Upper lobe of right lung (tissue), 1 donor: ENCODE results near the gene ANKRD44. TPM values are rescaled to one million over a fixed set of nuclear protein-coding genes. Genes with fewer than 3 reads are reported as not detected.

ENCODE experiments used
- ATAC-seq: fragments of 200-7000 bp; cut with Tn5 transposase; one replicate; pipeline ENCODE4 v1.9.1; 2020; ENCODE audit warnings: mild to moderate bottlenecking, moderate library complexity
- DNase-seq: peaks from one replicate; pipeline ENCODE4 v3.0.0-alpha.2; 2020
- H3K27ac ChIP-seq: fragments of 200-600 bp; one replicate; pipeline ENCODE4 v1.8.0; 2022
- H3K27me3 ChIP-seq: fragments of 200-600 bp; one replicate; pipeline ENCODE4 v1.8.0; 2022; ENCODE audit warnings: mild to moderate bottlenecking
- H3K36me3 ChIP-seq: fragments of 200-600 bp; one replicate; pipeline ENCODE4 v1.8.0; 2022
- H3K4me1 ChIP-seq: fragments of 200-600 bp; one replicate; pipeline ENCODE4 v1.8.0; 2022
- H3K4me3 ChIP-seq: fragments of 200-600 bp; one replicate; pipeline ENCODE4 v1.8.0; 2022; ENCODE audit warnings: mild to moderate bottlenecking
- H3K9me3 ChIP-seq: fragments of 200-600 bp; one replicate; pipeline ENCODE4 v1.8.0; 2022
- CTCF ChIP-seq: fragments of 200-600 bp; IDR thresholded peaks from one replicate; pipeline ENCODE4 v1.8.0; 2022; ENCODE audit warnings: antibody characterized with exemption
- intact Hi-C: fragments of 100-400 bp; cut with DNase I; formaldehyde crosslinking; loops from one replicate; pipeline ENCODE4 v1.11.0; 2022
- total RNA-seq: library from RNA; stranded (reverse); fragmentation: NEBNext Ultra II Directional; extraction: Animal tissue kit (Norgen Biotek cat#: 25700); gene quantifications from one replicate; pipeline ENCODE4 v1.2.1, GENCODE V29; 2021
- donor health status: DM: no; HTN: yes; CAD: no; lungs with severe emphysema.

Gene ANKRD44
- total RNA-seq, 1 donor from 2014 or later: 51.4 TPM

DNA sequence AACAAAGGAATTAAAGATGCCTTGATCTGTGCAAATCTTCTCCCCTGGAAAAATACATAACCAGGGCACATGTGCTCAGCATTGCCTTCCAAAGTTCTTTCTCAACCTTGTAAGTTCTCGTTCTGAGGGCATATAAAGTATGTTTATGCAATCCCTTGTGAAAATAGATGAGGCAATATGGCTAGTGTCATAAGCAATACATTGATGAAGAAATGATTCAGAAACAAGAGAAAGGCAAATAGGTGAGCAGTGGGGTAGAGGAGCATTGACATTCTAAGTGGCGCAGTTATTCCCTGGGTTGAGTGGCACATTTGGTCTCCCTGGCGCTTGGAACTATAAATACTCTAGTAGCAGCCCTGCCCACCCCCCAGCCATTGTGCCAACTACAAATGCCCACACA is 326.6 kb downstream of the ANKRD44 start:
- DNase-seq: no peak
- Histone ChIP-seq H3K27ac (no peak overlapping the region), H3K36me3 (no peaks in the 10 kb centered on the region), H3K4me1 (peaks cover 14% of the 10 kb centered on the region), H3K9me3 (no peaks in the 10 kb centered on the region), H3K27me3 (no peaks in the 10 kb centered on the region), H3K4me3 (no peak overlapping the region)
- no peak for TF ChIP-seq CTCF
- peak; percentile 71 for ATAC-seq
- intact Hi-C loops: no loop called here

DNA sequence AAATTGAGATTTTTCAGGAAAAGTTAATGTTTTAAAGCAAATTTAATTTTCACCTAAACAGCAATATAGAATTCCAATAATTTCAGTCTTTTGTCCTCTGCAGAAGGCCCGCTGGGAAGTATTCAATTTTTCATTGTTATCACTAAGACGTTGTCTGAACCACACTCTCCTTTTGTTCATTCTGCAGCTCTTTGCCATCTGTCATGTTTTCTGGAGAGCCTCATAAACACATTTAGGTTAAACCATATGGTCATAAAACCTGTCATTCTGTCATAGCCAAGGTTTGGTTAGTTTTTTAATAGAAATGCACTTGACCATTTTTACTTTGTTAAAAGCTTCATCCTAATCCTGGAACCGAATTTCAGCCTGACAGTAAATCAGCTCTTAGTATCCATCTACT is 330.1 kb downstream of the ANKRD44 start:
- no peaks in the 10 kb centered on the region for H3K27me3 ChIP-seq
- H3K36me3 ChIP-seq: no peaks in the 10 kb centered on the region
- H3K9me3 ChIP-seq: no peaks in the 10 kb centered on the region
- TF ChIP-seq CTCF: no peak
- ATAC-seq: no peak
- intact Hi-C loops: no loop called here
- H3K27ac ChIP-seq: no peak overlapping the region
- no peak for DNase-seq
- H3K4me1 ChIP-seq: no peaks in the 10 kb centered on the region
- H3K4me3 ChIP-seq: no peak overlapping the region

DNA sequence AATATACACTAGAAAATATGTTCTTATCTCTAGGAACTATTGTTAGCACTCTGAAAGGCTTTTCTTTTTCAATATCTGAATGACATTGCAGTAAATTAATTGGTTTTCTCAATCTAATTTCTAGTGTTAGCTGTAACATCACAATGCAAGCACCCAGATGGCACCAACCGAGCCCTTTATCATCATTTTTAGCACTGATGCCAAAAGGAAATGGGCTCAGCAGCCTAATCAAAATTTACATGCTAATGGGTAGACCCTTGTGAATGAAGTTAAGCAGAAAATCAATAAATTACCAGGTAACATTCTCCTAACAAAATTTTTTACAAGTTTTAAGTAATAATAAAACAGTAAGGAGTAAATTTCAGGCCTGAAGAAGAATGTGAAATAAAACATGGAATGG is 330.6 kb downstream of the ANKRD44 start:
- H3K4me3 ChIP-seq: no peak overlapping the region
- no peak for DNase-seq
- H3K4me1 ChIP-seq: no peaks in the 10 kb centered on the region
- no peaks in the 10 kb centered on the region for H3K27me3 ChIP-seq
- ATAC-seq: no peak
- TF ChIP-seq CTCF: no peak
- no peaks in the 10 kb centered on the region for H3K9me3 ChIP-seq
- intact Hi-C loops: no loop called here
- no peaks in the 10 kb centered on the region for H3K36me3 ChIP-seq
- no peak overlapping the region for H3K27ac ChIP-seq

DNA sequence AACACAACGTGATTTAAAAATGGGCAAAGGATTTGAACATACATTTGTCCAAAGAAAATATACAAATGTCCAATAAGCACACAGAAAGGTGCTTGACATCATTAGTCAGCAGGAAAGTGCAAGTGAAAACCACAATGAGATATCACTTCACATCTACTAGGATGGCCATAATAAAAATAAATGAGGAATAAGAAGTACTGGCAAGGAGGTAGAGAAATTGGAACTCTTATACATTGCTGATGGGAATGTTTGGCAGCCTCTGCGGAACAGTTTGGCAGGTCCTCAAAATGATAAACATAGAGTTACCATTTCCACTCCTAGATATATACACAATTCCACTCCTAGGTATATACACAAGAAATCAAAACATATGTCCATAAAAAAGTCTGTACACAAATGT is 333.1 kb downstream of the ANKRD44 start:
- no peak for TF ChIP-seq CTCF
- no peak overlapping the region for H3K27ac ChIP-seq
- H3K4me3 ChIP-seq: no peak overlapping the region
- ATAC-seq: no peak
- no peaks in the 10 kb centered on the region for H3K4me1 ChIP-seq
- no peaks in the 10 kb centered on the region for H3K27me3 ChIP-seq
- intact Hi-C loops: no loop called here
- H3K9me3 ChIP-seq: no peaks in the 10 kb centered on the region
- no peaks in the 10 kb centered on the region for H3K36me3 ChIP-seq
- DNase-seq: no peak

DNA sequence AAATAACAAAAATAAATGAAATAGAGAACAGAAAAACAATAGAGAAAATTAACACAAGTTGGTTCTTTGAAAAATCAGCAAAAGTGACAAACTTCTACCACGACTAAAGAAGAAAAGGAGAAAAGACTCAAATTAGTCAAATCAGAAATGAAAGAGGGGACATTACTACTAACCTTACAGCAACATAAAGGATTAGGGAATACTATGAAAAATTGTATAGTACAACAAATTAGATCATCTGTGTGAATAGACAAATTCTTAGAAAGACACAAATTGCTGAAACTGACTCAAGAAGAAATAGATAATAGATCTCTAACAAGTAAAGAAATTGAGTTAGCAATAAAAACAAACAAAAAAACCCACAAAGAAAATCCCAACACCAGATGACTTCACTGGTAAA is 335.6 kb downstream of the ANKRD44 start:
- TF ChIP-seq CTCF: no peak
- Histone ChIP-seq H3K27ac (no peak overlapping the region), H3K4me3 (no peak overlapping the region), H3K36me3 (no peaks in the 10 kb centered on the region), H3K27me3 (no peaks in the 10 kb centered on the region), H3K9me3 (no peaks in the 10 kb centered on the region), H3K4me1 (no peaks in the 10 kb centered on the region)
- no peak for ATAC-seq
- no peak for DNase-seq
- intact Hi-C loops: no loop called here

GRCh38 chr2:196971574-196972279 is 338.9 kb downstream of the ANKRD44 start:
- intact Hi-C loops: no loop called here
- Histone ChIP-seq H3K4me3 (no peak overlapping the region), H3K27me3 (no peaks in the 10 kb centered on the region), H3K4me1 (no peaks in the 10 kb centered on the region), H3K36me3 (no peaks in the 10 kb centered on the region), H3K9me3 (no peaks in the 10 kb centered on the region), H3K27ac (no peak overlapping the region)
- TF ChIP-seq CTCF: no peak
- ATAC-seq (no peak), DNase-seq (no peak)
